Keratinocyte (primary cell): ENCODE results near the gene RTP1. TPM values are rescaled to one million over a fixed set of nuclear protein-coding genes. Genes with fewer than 3 reads are reported as not detected.

ENCODE experiments used
- DNase-seq: peaks from one replicate; pipeline ENCODE4 v3.0.0-alpha.2; 2011; ENCODE audit warnings: low read depth, missing footprints, low spot score
- FAIRE-seq: peaks from 2 replicates; lab custom pipeline; 2011; peaks lifted over from hg19 to GRCh38; lab: Jason Lieb, UNC
- H2AFZ ChIP-seq: 2 replicates; pipeline ENCODE4 v1.6.0; 2012; ENCODE audit warnings: low read length, control low read depth, inconsistent platforms; ENCODE audit not compliant: control insufficient read depth
- H3K27ac ChIP-seq: 2 replicates; pipeline ENCODE4 v1.5.1; 2011; ENCODE audit warnings: low read length; ENCODE audit not compliant: control insufficient read depth, insufficient read depth
- H3K27me3 ChIP-seq: 3 replicates; pipeline ENCODE4 v1.6.0; 2011; ENCODE audit warnings: low read length; ENCODE audit not compliant: control insufficient read depth, insufficient read depth; ENCODE audit errors: extremely low read depth
- H3K36me3 ChIP-seq, 2 experiments: 2 replicates in 1 of 2; 3 replicates in 1 of 2; pipeline ENCODE4 v1.5.1; 2011; ENCODE audit warnings: low read length in 2 of 2, mild to moderate bottlenecking in 1 of 2; ENCODE audit not compliant: control insufficient read depth in 2 of 2, insufficient read depth in 2 of 2; ENCODE audit errors: extremely low read depth in 1 of 2
- H3K4me1 ChIP-seq: 3 replicates; pipeline ENCODE4 v1.5.1; 2011; ENCODE audit warnings: low read length; ENCODE audit not compliant: control insufficient read depth, insufficient read depth; ENCODE audit errors: extremely low read depth
- H3K4me2 ChIP-seq: 3 replicates; pipeline ENCODE4 v1.6.0; 2011; ENCODE audit warnings: low read depth, low read length; ENCODE audit not compliant: control insufficient read depth, insufficient read depth; ENCODE audit errors: extremely low read depth
- H3K4me3 ChIP-seq, 3 experiments: fragments of 200-600 bp in 1 of 3; sonication (generic) in 1 of 3; 2 replicates in 2 of 3; 3 replicates in 1 of 3; pipeline ENCODE4 v1.5.1; 2011 to 2016; ENCODE audit warnings: low read length in 3 of 3, mild to moderate bottlenecking in 3 of 3, control low read depth in 2 of 3, inconsistent platforms in 1 of 3, low read depth in 1 of 3, mixed read lengths in 1 of 3, mixed run types in 1 of 3, moderate library complexity in 1 of 3; ENCODE audit not compliant: control insufficient read depth in 2 of 3, insufficient read depth in 2 of 3; ENCODE audit errors: extremely low read depth in 1 of 3
- H3K79me2 ChIP-seq: 2 replicates; pipeline ENCODE4 v1.6.0; 2012; ENCODE audit warnings: low read length; ENCODE audit not compliant: control insufficient read depth, insufficient read depth
- H3K9ac ChIP-seq: 3 replicates; pipeline ENCODE4 v1.6.0; 2011; ENCODE audit warnings: low read length; ENCODE audit not compliant: control insufficient read depth, insufficient read depth; ENCODE audit errors: extremely low read depth
- H3K9me1 ChIP-seq: 3 replicates; pipeline ENCODE4 v1.6.0; 2011; ENCODE audit warnings: low read length; ENCODE audit not compliant: control insufficient read depth, insufficient read depth; ENCODE audit errors: extremely low read depth
- H3K9me3 ChIP-seq: 2 replicates; pipeline ENCODE4 v1.5.1; 2012; ENCODE audit warnings: low read depth, low read length; ENCODE audit not compliant: control insufficient read depth
- H4K20me1 ChIP-seq: 3 replicates; pipeline ENCODE4 v1.6.0; 2011; ENCODE audit warnings: low read length; ENCODE audit not compliant: control insufficient read depth, insufficient read depth; ENCODE audit errors: extremely low read depth
- CTCF ChIP-seq, 3 experiments: IDR thresholded peaks in 1 of 3; conservative IDR thresholded peaks in 1 of 3; optimal IDR thresholded peaks in 1 of 3; 2 replicates in 2 of 3; 3 replicates in 1 of 3; pipeline versions ENCODE3 to v1.5.1; 2011; ENCODE audit warnings: low read length in 3 of 3, mild to moderate bottlenecking in 3 of 3, moderate library complexity in 2 of 3, control low read depth in 1 of 3, inconsistent platforms in 1 of 3; ENCODE audit not compliant: insufficient read depth in 2 of 3; ENCODE audit errors: extremely low read depth in 1 of 3
- EZH2 ChIP-seq: IDR thresholded peaks from one replicate; pipeline ENCODE4 v1.6.1; 2012; ENCODE audit warnings: inconsistent platforms, mild to moderate bottlenecking, low read length, moderate library complexity
- dilution Hi-C: fragments of 300-500 bp; cut with MboI; formaldehyde crosslinking; loops from one replicate; pipeline ENCODE4 v1.7.0; 2020; ENCODE audit warnings: low sequenced_read_pairs; ENCODE audit not compliant: extremely low pct_ligation_motif_present
- polyA plus RNA-seq, 5 experiments: library from polyadenylated mRNA; depleted of rRNA in 3 of 5; stranded (reverse) in 3 of 5; stranded (forward) in 1 of 5; unstranded in 1 of 5; fragments of >200 nt; gene quantifications; 1 replicate in 1 of 5; 2 replicates in 3 of 5; 3 replicates in 1 of 5; pipeline versions ENCODE4 v1.2.1 to v1.2.3, GENCODE V29; 2011 to 2012; ENCODE audit warnings: missing spikeins in 2 of 5, low read depth in 1 of 5, low replicate concordance in 1 of 5

The RTP1 gene
- polyA plus RNA-seq, 1 donor (not counting 4 experiments of a cell fraction or from before 2014, with no cell fraction given), result not detected

- Histone ChIP-seq H3K4me2 (no peak overlapping the region), H4K20me1 (no peaks in the 10 kb centered on the region), H3K79me2 (no peaks in the 10 kb centered on the region), H3K36me3 (no peaks in the 10 kb centered on the region), H3K9me3 (no peaks in the 10 kb centered on the region), H3K9me1 (no peaks in the 10 kb centered on the region), H2AFZ (no peak overlapping the region), H3K9ac (no peak overlapping the region), H3K4me1 (no peaks in the 10 kb centered on the region), H3K27me3 (peaks cover 20% of the 10 kb centered on the region), H3K4me3 (no peak overlapping the region), H3K27ac (no peak overlapping the region)
- no peak for DNase-seq
- TF ChIP-seq EZH2 (no peak), CTCF (optimal IDR thresholded peaks at IDR 0.05 in 1 of 3, IDR thresholded peaks at IDR 0.05 in 1 of 3, conservative IDR thresholded peaks at IDR 0.05 in 1 of 3; ENCODE audit: extremely low read depth in 1 of 3, insufficient read depth in 2 of 3, low read length in 3 of 3) (no peak)
- dilution Hi-C loops, result no loop called here
- no peak for FAIRE-seq
Observed at GRCh38 chr3:187227658-187228258, 30.5 kb downstream of the RTP1 start.

GRCh38 chr3:187228740-187229139, 31.5 kb downstream of the RTP1 start:
- no peak for FAIRE-seq
- H3K9me3 ChIP-seq, result no peaks in the 10 kb centered on the region
- dilution Hi-C loops, result no loop called here

More at GRCh38 chr3:187228740-187229139, 31.5 kb downstream of the RTP1 start:
- no peak overlapping the region for H3K27ac ChIP-seq
- H3K9ac ChIP-seq, result no peak overlapping the region
- no peaks in the 10 kb centered on the region for H3K4me1 ChIP-seq
- no peak overlapping the region for H2AFZ ChIP-seq
- H3K4me3 ChIP-seq, result no peak overlapping the region
- no peak for DNase-seq
- no peaks in the 10 kb centered on the region for H3K9me1 ChIP-seq
- no peaks in the 10 kb centered on the region for H3K79me2 ChIP-seq
- H3K27me3 ChIP-seq, result peaks cover 14% of the 10 kb centered on the region
- no peak overlapping the region for H3K4me2 ChIP-seq
- H4K20me1 ChIP-seq, result no peaks in the 10 kb centered on the region
- TF ChIP-seq EZH2 (no peak), CTCF (optimal IDR thresholded peaks at IDR 0.05 in 1 of 3, IDR thresholded peaks at IDR 0.05 in 1 of 3, conservative IDR thresholded peaks at IDR 0.05 in 1 of 3; ENCODE audit: extremely low read depth in 1 of 3, insufficient read depth in 2 of 3, low read length in 3 of 3) (no peak)
- H3K36me3 ChIP-seq, result no peaks in the 10 kb centered on the region
